A204.1 (cell line): ENCODE data around the gene CLECL1.
"Not testable (repeated sequence)": the region's sequence is repeated elsewhere in the genome, so short reads cannot be mapped to it uniquely, and the experiment has no call there.

ENCODE experiments used
- FAIRE-seq: peaks from 2 replicates; lab custom pipeline; 2012; peaks lifted over from hg19 to GRCh38; lab: Jason Lieb, UNC

Gene CLECL1

GRCh38 chr12:9694241-9694640 is 38.7 kb downstream of the CLECL1 start:
- no peak for FAIRE-seq

DNA sequence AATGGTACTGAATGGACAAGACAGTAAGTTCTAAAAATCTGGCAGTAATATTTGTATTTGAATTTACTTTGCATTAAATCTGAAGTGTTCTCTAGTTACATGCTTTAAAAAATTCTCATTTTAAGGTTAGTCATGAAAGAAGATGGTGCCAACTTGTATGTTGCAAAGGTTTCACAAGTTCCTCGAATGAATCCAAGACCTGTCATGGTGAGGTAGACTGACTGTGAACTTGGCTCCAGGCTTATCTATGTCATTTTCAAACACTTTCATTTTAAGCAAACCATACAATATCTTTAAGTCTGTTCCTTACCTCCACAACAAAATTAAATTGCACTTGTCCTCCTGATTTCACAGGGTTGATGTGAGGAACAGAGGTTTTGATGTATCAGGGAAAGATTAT is 40.0 kb downstream of the CLECL1 start:
- no peak for FAIRE-seq

- no peak for FAIRE-seq
These were observed 45.7 kb downstream of the CLECL1 start for GRCh38 chr12:9687228-9687627.

GRCh38 chr12:9685915-9686314 is 47.0 kb downstream of the CLECL1 start:
- FAIRE-seq: no peak

DNA sequence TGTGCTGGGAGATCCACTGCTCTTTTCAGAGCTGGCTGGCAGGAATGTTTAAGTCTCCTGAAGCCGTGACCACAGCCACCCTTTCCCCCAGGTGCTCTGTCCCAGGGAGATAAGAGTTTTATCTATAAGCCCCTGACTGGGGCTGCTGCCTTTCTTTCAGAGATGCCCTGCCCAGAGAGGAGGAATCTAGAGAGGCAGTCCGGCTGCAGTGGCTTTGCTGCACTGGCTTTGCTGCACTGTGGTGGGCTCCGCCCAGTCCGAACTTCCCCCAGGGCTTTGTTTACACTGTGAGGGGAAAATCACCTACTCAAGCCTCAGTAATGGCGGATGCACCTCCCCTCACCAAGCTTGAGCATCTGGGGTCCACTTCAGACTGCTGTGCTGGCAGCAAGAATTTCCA is 47.5 kb downstream of the CLECL1 start:
- not testable (repeated sequence) for FAIRE-seq

GRCh38 chr12:9682949-9683348 is 49.9 kb downstream of the CLECL1 start:
- FAIRE-seq: not testable (repeated sequence)

GRCh38 chr12:9682508-9682907 is 50.4 kb downstream of the CLECL1 start:
- FAIRE-seq: not testable (repeated sequence)

GRCh38 chr12:9674226-9674590 is 58.7 kb downstream of the CLECL1 start:
- FAIRE-seq: no peak

GRCh38 chr12:9673404-9674225 is 59.3 kb downstream of the CLECL1 start:
- FAIRE-seq: no peak
